22Rv1 (cell line): Measurements from ENCODE around the gene BNC2.

Source experiments
- CTCF ChIP-seq: fragments of 450-650 bp; IDR thresholded peaks from 2 replicates; pipeline ENCODE4 v1.5.1; 2017; ENCODE audit warnings: mild to moderate bottlenecking
- ZFX ChIP-seq: fragments of 450-650 bp; IDR thresholded peaks from 2 replicates; pipeline ENCODE4 v1.6.1; 2017; ENCODE audit warnings: antibody characterized with exemption, borderline replicate concordance

DNA sequence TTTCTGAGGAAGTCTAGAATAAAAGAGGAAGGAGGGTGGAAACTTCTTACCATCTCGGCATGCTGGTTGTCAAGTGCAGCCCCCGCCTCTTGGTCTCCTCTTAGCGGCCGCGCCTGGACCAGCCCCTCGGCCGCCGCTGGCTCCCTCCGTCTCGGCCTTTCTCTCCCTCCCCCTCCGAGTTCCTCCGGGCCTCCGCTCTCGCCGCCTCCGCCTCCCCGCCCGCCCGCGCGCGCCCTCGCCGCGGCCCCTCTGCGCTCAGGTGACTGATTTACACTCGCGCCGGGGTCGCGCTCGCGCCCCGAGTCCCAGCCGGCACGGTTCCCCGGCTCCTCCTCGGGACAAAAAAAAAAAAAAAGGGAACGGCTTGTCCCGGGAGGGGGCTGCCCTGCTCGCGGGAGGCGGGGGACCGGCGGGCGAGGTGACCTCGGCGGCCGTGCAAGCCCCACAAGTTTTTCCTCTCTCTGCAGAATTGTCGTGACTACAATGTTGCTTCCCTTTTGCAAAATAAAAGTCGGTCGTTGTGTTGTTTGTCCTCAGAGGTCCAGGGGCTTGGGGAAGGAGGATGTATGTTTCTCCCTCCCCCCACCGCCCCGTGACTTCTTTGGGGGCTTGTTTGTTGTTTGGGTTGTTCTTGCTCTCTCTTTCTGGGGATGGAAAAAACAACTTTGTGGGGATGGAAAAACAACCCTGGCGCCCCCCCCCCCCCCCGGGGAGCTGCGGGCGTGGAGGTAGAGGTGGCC lies at the start of gene BNC2:
- TF ChIP-seq CTCF (no peak), ZFX (no peak)
